Keratinocyte (primary cell): ENCODE measurements around the gene CLRN3. TPM values are rescaled to one million over a fixed set of nuclear protein-coding genes. Genes with fewer than 3 reads are reported as not detected.

Experiments
- DNase-seq: peaks from one replicate; pipeline ENCODE4 v3.0.0-alpha.2; 2011; ENCODE audit warnings: low read depth, missing footprints, low spot score
- FAIRE-seq: peaks from 2 replicates; lab custom pipeline; 2011; peaks lifted over from hg19 to GRCh38; lab: Jason Lieb, UNC
- H2AFZ ChIP-seq: 2 replicates; pipeline ENCODE4 v1.6.0; 2012; ENCODE audit warnings: low read length, control low read depth, inconsistent platforms; ENCODE audit not compliant: control insufficient read depth
- H3K27ac ChIP-seq: 2 replicates; pipeline ENCODE4 v1.5.1; 2011; ENCODE audit warnings: low read length; ENCODE audit not compliant: control insufficient read depth, insufficient read depth
- H3K27me3 ChIP-seq: 3 replicates; pipeline ENCODE4 v1.6.0; 2011; ENCODE audit warnings: low read length; ENCODE audit not compliant: control insufficient read depth, insufficient read depth; ENCODE audit errors: extremely low read depth
- H3K36me3 ChIP-seq, 2 experiments: 2 replicates in 1 of 2; 3 replicates in 1 of 2; pipeline ENCODE4 v1.5.1; 2011; ENCODE audit warnings: low read length in 2 of 2, mild to moderate bottlenecking in 1 of 2; ENCODE audit not compliant: control insufficient read depth in 2 of 2, insufficient read depth in 2 of 2; ENCODE audit errors: extremely low read depth in 1 of 2
- H3K4me1 ChIP-seq: 3 replicates; pipeline ENCODE4 v1.5.1; 2011; ENCODE audit warnings: low read length; ENCODE audit not compliant: control insufficient read depth, insufficient read depth; ENCODE audit errors: extremely low read depth
- H3K4me2 ChIP-seq: 3 replicates; pipeline ENCODE4 v1.6.0; 2011; ENCODE audit warnings: low read depth, low read length; ENCODE audit not compliant: control insufficient read depth, insufficient read depth; ENCODE audit errors: extremely low read depth
- H3K4me3 ChIP-seq, 3 experiments: fragments of 200-600 bp in 1 of 3; sonication (generic) in 1 of 3; 2 replicates in 2 of 3; 3 replicates in 1 of 3; pipeline ENCODE4 v1.5.1; 2011 to 2016; ENCODE audit warnings: low read length in 3 of 3, mild to moderate bottlenecking in 3 of 3, control low read depth in 2 of 3, inconsistent platforms in 1 of 3, low read depth in 1 of 3, mixed read lengths in 1 of 3, mixed run types in 1 of 3, moderate library complexity in 1 of 3; ENCODE audit not compliant: control insufficient read depth in 2 of 3, insufficient read depth in 2 of 3; ENCODE audit errors: extremely low read depth in 1 of 3
- H3K79me2 ChIP-seq: 2 replicates; pipeline ENCODE4 v1.6.0; 2012; ENCODE audit warnings: low read length; ENCODE audit not compliant: control insufficient read depth, insufficient read depth
- H3K9ac ChIP-seq: 3 replicates; pipeline ENCODE4 v1.6.0; 2011; ENCODE audit warnings: low read length; ENCODE audit not compliant: control insufficient read depth, insufficient read depth; ENCODE audit errors: extremely low read depth
- H3K9me1 ChIP-seq: 3 replicates; pipeline ENCODE4 v1.6.0; 2011; ENCODE audit warnings: low read length; ENCODE audit not compliant: control insufficient read depth, insufficient read depth; ENCODE audit errors: extremely low read depth
- H3K9me3 ChIP-seq: 2 replicates; pipeline ENCODE4 v1.5.1; 2012; ENCODE audit warnings: low read depth, low read length; ENCODE audit not compliant: control insufficient read depth
- H4K20me1 ChIP-seq: 3 replicates; pipeline ENCODE4 v1.6.0; 2011; ENCODE audit warnings: low read length; ENCODE audit not compliant: control insufficient read depth, insufficient read depth; ENCODE audit errors: extremely low read depth
- EZH2 ChIP-seq: IDR thresholded peaks from one replicate; pipeline ENCODE4 v1.6.1; 2012; ENCODE audit warnings: inconsistent platforms, mild to moderate bottlenecking, low read length, moderate library complexity
- dilution Hi-C: fragments of 300-500 bp; cut with MboI; formaldehyde crosslinking; loops from one replicate; pipeline ENCODE4 v1.7.0; 2020; ENCODE audit warnings: low sequenced_read_pairs; ENCODE audit not compliant: extremely low pct_ligation_motif_present
- polyA plus RNA-seq, 5 experiments: library from polyadenylated mRNA; depleted of rRNA in 3 of 5; stranded (reverse) in 3 of 5; stranded (forward) in 1 of 5; unstranded in 1 of 5; fragments of >200 nt; gene quantifications; 1 replicate in 1 of 5; 2 replicates in 3 of 5; 3 replicates in 1 of 5; pipeline versions ENCODE4 v1.2.1 to v1.2.3, GENCODE V29; 2011 to 2012; ENCODE audit warnings: missing spikeins in 2 of 5, low read depth in 1 of 5, low replicate concordance in 1 of 5
- TF ChIP-seq, protein P1 (sequence below), 3 experiments: IDR thresholded peaks in 1 of 3; conservative IDR thresholded peaks in 1 of 3; optimal IDR thresholded peaks in 1 of 3; 2 replicates in 2 of 3; 3 replicates in 1 of 3; pipeline versions ENCODE3 to v1.5.1; 2011; ENCODE audit warnings: low read length in 3 of 3, mild to moderate bottlenecking in 3 of 3, moderate library complexity in 2 of 3, control low read depth in 1 of 3, inconsistent platforms in 1 of 3; ENCODE audit not compliant: insufficient read depth in 2 of 3; ENCODE audit errors: extremely low read depth in 1 of 3

The CLRN3 gene
- polyA plus RNA-seq, 1 donor (not counting 4 experiments of a cell fraction or from before 2014, with no cell fraction given): not detected

DNA sequence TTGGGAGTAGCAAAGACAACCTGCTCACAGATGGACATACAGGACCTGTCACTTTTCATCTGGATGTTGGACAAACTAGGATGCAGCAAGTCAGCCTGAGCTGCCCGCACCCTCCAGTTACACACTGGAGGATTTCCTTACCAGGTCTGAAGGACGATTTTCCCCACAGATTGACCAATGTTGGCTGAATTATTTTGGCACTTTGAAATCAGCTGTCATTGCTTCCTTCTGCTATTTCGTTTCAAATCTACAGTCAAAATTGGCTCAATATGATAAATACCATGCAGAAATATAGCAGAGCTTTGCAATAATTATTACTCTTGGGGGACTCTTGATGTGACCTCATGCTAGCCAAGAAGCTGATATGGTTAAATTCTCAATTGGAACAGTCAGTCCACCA, 2.5 kb downstream of the CLRN3 start:
- Histone ChIP-seq H3K4me1 (no peaks in the 10 kb centered on the region), H3K27ac (no peak overlapping the region), H3K9ac (no peak overlapping the region), H4K20me1 (no peaks in the 10 kb centered on the region), H3K9me3 (no peaks in the 10 kb centered on the region), H3K4me2 (no peak overlapping the region), H3K79me2 (no peaks in the 10 kb centered on the region), H3K9me1 (no peaks in the 10 kb centered on the region), H3K27me3 (peaks cover 9% of the 10 kb centered on the region), H3K4me3 (no peak overlapping the region), H2AFZ (no peak overlapping the region), H3K36me3 (no peaks in the 10 kb centered on the region)
- no peak for TF ChIP-seq EZH2
- TF ChIP-seq, protein P1, sequence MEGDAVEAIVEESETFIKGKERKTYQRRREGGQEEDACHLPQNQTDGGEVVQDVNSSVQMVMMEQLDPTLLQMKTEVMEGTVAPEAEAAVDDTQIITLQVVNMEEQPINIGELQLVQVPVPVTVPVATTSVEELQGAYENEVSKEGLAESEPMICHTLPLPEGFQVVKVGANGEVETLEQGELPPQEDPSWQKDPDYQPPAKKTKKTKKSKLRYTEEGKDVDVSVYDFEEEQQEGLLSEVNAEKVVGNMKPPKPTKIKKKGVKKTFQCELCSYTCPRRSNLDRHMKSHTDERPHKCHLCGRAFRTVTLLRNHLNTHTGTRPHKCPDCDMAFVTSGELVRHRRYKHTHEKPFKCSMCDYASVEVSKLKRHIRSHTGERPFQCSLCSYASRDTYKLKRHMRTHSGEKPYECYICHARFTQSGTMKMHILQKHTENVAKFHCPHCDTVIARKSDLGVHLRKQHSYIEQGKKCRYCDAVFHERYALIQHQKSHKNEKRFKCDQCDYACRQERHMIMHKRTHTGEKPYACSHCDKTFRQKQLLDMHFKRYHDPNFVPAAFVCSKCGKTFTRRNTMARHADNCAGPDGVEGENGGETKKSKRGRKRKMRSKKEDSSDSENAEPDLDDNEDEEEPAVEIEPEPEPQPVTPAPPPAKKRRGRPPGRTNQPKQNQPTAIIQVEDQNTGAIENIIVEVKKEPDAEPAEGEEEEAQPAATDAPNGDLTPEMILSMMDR (optimal IDR thresholded peaks at IDR 0.05 in 1 of 3, IDR thresholded peaks at IDR 0.05 in 1 of 3, conservative IDR thresholded peaks at IDR 0.05 in 1 of 3; ENCODE audit: extremely low read depth in 1 of 3, insufficient read depth in 2 of 3, low read length in 3 of 3): no peak
- DNase-seq (no peak), FAIRE-seq (no peak)
- dilution Hi-C loops: no loop called here

DNA sequence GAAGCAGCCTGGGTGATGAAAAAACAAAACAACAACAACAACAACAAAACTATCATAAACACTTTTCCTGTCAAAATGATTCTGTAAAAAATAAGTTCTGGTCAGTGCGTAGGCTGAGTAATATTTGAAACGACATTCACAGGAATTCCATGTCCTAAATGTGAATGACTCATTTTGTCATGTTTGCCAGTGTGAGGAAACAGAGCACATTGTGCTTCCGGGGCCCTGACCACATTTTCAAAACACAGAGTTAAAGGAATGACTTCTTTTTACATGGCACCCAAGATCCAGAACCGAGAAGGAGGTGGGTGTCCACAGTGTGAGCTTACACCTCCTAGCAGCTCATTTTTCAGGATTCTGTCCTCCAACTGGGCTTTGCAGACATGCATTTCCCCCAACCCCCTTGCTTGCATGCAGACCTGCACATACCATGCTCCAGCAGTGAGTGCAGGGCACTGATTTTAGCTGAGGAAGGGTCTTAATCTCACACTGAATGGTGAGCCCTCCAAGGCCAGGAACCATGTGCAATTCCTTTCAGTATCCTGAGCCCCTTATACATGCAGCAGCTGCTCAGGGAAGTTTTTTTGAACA, 3.0 kb downstream of the CLRN3 start:
- no peak for FAIRE-seq
- Histone ChIP-seq H2AFZ (no peak overlapping the region), H3K79me2 (no peaks in the 10 kb centered on the region), H3K27me3 (peaks cover 9% of the 10 kb centered on the region), H3K4me3 (no peak overlapping the region), H3K36me3 (no peaks in the 10 kb centered on the region), H3K27ac (no peak overlapping the region), H3K9ac (no peak overlapping the region), H3K9me1 (no peaks in the 10 kb centered on the region), H4K20me1 (no peaks in the 10 kb centered on the region), H3K4me2 (no peak overlapping the region), H3K9me3 (no peaks in the 10 kb centered on the region), H3K4me1 (no peaks in the 10 kb centered on the region)
- dilution Hi-C loops: no loop called here
- no peak for DNase-seq
- TF ChIP-seq EZH2: no peak
- TF ChIP-seq, protein P1 (optimal IDR thresholded peaks at IDR 0.05 in 1 of 3, IDR thresholded peaks at IDR 0.05 in 1 of 3, conservative IDR thresholded peaks at IDR 0.05 in 1 of 3; ENCODE audit: extremely low read depth in 1 of 3, insufficient read depth in 2 of 3, low read length in 3 of 3): no peak
